Tibial nerve (tissue), 4 donors: ENCODE data around the gene FAAP20.

Source experiments
- EP300 ChIP-seq, 2 donors: sonication (generic); formaldehyde crosslinking; IDR thresholded peaks; one replicate each; pipeline ENCODE4 v1.6.1; 2017; ENCODE audit warnings: antibody characterized with exemption in 2 of 2, mild to moderate bottlenecking in 1 of 2
- POLR2A ChIP-seq, 2 donors: fragments of 450-650 bp; IDR thresholded peaks; one replicate each; pipeline ENCODE4 v1.6.1; 2017; ENCODE audit warnings: antibody characterized with exemption in 2 of 2, mild to moderate bottlenecking in 2 of 2, moderate library complexity in 2 of 2
- TF ChIP-seq, protein P1 (sequence below), 5 experiments: fragments of 200-600 bp in 3 of 5; fragments of 450-650 bp in 2 of 5; sonication (generic) in 3 of 5; IDR thresholded peaks; one replicate each; pipeline ENCODE4 v1.5.1; 2016 to 2019; ENCODE audit warnings: antibody characterized with exemption in 5 of 5, mild to moderate bottlenecking in 3 of 5, moderate library complexity in 2 of 5

DNA sequence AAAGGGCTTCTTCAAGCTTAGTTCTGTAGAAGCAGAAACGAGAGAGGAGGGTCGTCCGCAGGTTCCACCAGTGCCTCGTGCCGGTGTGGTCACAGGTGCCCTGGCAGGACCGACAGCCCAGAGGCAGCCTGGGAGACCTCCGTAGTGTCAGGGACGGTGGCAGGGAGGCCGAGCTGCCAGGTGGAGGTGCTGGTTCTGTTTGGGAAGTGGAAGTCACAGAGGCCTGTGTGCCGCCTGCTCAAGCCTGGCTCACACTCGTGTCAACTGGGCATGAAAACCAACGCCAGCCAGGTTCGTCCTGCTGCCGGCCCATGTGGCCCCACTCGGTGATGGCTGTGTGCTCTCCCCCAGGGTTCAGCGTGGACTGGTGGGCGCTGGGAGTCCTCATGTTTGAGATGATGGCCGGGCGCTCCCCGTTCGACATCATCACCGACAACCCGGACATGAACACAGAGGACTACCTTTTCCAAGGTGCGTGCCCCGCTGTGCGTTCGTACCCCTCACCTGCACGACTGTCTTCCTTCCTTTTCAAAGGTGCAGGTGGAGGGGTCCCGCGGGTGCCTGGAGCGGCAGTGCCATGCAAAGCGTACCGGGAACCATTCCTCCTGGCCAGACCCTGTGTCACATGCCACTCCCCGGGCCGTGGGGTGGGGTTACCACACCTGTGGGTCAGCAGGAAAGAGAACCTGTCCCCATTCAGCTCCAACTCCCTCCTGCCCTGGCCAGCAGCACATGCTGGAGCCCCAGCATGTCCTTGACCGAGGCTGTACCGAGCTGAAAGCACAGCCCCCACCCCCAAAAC lies 20.8 kb downstream of the FAAP20 start:
- TF ChIP-seq POLR2A (IDR thresholded peaks at IDR 0.05) (no peak), EP300 (IDR thresholded peaks at IDR 0.05) (no peak)
- TF ChIP-seq, protein P1, sequence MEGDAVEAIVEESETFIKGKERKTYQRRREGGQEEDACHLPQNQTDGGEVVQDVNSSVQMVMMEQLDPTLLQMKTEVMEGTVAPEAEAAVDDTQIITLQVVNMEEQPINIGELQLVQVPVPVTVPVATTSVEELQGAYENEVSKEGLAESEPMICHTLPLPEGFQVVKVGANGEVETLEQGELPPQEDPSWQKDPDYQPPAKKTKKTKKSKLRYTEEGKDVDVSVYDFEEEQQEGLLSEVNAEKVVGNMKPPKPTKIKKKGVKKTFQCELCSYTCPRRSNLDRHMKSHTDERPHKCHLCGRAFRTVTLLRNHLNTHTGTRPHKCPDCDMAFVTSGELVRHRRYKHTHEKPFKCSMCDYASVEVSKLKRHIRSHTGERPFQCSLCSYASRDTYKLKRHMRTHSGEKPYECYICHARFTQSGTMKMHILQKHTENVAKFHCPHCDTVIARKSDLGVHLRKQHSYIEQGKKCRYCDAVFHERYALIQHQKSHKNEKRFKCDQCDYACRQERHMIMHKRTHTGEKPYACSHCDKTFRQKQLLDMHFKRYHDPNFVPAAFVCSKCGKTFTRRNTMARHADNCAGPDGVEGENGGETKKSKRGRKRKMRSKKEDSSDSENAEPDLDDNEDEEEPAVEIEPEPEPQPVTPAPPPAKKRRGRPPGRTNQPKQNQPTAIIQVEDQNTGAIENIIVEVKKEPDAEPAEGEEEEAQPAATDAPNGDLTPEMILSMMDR (IDR thresholded peaks at IDR 0.05) = no peak
